Stimulated activated CD8-positive, alpha-beta memory T cell treated with anti-CD3 and anti-CD28 coated beads, Interleukin-15, amount 100 ng/mL, for 24 hours (primary cell): ENCODE data around the gene CHCHD4.
"Not testable (repeated sequence)": the region's sequence is repeated elsewhere in the genome, so short reads cannot be mapped to it uniquely, and the experiment has no call there.

Experiments
- DNase-seq: peaks from one replicate; pipeline ENCODE4 v3.0.0-alpha.2; 2020; ENCODE audit warnings: low read depth

Gene CHCHD4

GRCh38 chr3:14134291-14134690 is 9.6 kb upstream of the CHCHD4 start:
- no peak for DNase-seq

GRCh38 chr3:14133876-14134275 is 9.2 kb upstream of the CHCHD4 start:
- no peak for DNase-seq

GRCh38 chr3:14133188-14133800 is 8.6 kb upstream of the CHCHD4 start:
- DNase-seq: no peak

GRCh38 chr3:14132689-14133088 is 8.0 kb upstream of the CHCHD4 start:
- DNase-seq: no peak

- no peak for DNase-seq
Observed at GRCh38 chr3:14132120-14132519, 7.5 kb upstream of the CHCHD4 start.

- DNase-seq: no peak
Observed at GRCh38 chr3:14131134-14131533, 6.5 kb upstream of the CHCHD4 start.

GRCh38 chr3:14130707-14131106 is 6.0 kb upstream of the CHCHD4 start:
- DNase-seq: no peak

- DNase-seq: no peak
Observed at GRCh38 chr3:14130230-14130629, 5.6 kb upstream of the CHCHD4 start.

- no peak for DNase-seq
Observed at GRCh38 chr3:14129296-14129695, 4.6 kb upstream of the CHCHD4 start.

GRCh38 chr3:14128724-14129123 is 4.1 kb upstream of the CHCHD4 start:
- no peak for DNase-seq

- no peak for DNase-seq
Observed at GRCh38 chr3:14127516-14128161, 3.0 kb upstream of the CHCHD4 start.

GRCh38 chr3:14126887-14127505 is 2.3 kb upstream of the CHCHD4 start:
- no peak for DNase-seq

GRCh38 chr3:14126017-14126886 is 1.6 kb upstream of the CHCHD4 start:
- DNase-seq: no peak

GRCh38 chr3:14125193-14126016 is 735 bp upstream of the CHCHD4 start:
- DNase-seq: no peak

GRCh38 chr3:14124223-14124614 is 451 bp downstream of the CHCHD4 start:
- DNase-seq: no peak

GRCh38 chr3:14123308-14124222 is 1.1 kb downstream of the CHCHD4 start:
- no peak for DNase-seq

GRCh38 chr3:14122301-14122700 is 2.4 kb downstream of the CHCHD4 start:
- DNase-seq: no peak

- no peak for DNase-seq
Observed at GRCh38 chr3:14121859-14122258, 2.8 kb downstream of the CHCHD4 start.

GRCh38 chr3:14120921-14121448 is 3.7 kb downstream of the CHCHD4 start:
- not testable (repeated sequence) for DNase-seq
